GM19351 (cell line): Measurements from ENCODE around the gene ADAM15.

ENCODE experiments used
- ATAC-seq: cut with Tn5 transposase; IDR thresholded peaks from one replicate; pipeline ENCODE4 v1.9.1; 2021; ENCODE audit warnings: mild to moderate bottlenecking, moderate library complexity; ENCODE audit not compliant: unreplicated experiment

Gene ADAM15

DNA sequence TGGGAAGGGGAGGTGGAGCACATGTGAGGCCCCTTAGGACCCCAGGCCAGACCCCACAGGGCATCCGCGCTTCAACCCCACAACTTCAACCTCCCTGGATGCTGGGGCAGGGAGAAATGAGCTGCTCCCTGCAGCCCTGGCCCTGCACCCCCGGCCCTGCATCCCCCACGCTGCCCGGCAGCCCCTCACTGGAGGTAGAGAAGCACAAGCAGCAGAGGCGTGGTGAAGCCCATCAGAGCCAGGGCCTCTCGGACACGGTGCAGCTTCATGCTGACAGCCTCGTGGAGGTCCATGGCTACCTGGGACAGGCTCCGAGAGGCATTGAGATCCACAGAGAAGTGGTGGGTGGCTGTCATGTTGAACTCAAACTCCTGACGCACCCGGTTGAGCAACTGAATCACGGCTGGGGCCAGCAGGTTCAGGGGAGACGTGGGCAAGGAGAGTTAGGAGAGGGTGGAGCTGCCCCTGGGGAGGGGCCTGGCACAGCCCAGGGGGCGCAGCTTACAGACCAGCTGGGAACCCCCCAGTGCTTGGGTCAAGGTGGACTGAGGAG is 20.8 kb upstream of the ADAM15 start:
- no peak for ATAC-seq

GRCh38 chr1:155030899-155031298 is 20.2 kb upstream of the ADAM15 start:
- no peak for ATAC-seq

DNA sequence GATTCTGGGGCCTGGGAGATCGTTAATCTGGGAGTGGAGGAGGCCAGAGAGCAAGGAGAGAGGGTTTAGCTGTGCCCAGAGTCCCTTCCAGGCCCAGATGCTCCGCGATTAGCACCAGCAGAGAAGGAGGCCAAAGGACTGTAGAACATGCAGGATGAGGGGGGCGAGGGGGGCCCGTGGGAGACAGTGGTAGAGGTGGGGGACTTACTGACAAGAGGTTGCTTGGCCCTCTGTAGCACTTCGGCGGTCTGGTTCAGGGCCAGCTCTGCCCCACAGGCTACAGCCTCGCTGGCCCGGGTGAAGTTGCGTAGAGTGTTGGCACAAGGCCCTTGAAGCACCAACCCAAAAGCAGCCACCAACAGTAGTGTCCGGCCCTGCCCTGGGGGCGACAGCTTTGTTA is 18.2 kb upstream of the ADAM15 start:
- ATAC-seq, result no peak

DNA sequence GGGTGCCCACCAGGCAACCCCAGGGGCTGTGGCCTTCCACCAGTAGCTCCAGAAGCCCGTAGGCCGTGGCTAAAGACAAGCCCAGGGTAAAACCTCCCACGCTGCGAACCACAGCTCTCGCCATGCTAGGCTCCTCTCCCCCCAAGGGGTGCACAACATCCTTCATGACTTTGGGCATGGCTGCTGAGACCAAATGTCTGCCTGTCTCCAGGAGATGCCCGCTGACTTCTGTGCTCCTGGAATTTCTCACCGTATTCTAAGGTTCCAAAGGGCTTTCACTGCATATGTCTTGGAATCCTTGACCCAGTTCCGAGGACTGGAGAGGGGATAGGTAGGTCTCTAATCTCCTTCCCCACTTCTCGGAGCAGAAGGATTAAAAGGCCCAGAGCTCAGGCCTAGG is 17.6 kb upstream of the ADAM15 start, which contains the start of the genes DCST1 and DCST2:
TSS of gene DCST1 (plus strand) at position 301 of the 400 bp plus-strand sequence. CDS start 213 bp downstream, outside the sequence.
TSS of gene DCST2 (minus strand) at position 258 of the 400 bp plus-strand sequence. CDS start at position 178, 80 bp downstream.
- ATAC-seq, result no peak

DNA sequence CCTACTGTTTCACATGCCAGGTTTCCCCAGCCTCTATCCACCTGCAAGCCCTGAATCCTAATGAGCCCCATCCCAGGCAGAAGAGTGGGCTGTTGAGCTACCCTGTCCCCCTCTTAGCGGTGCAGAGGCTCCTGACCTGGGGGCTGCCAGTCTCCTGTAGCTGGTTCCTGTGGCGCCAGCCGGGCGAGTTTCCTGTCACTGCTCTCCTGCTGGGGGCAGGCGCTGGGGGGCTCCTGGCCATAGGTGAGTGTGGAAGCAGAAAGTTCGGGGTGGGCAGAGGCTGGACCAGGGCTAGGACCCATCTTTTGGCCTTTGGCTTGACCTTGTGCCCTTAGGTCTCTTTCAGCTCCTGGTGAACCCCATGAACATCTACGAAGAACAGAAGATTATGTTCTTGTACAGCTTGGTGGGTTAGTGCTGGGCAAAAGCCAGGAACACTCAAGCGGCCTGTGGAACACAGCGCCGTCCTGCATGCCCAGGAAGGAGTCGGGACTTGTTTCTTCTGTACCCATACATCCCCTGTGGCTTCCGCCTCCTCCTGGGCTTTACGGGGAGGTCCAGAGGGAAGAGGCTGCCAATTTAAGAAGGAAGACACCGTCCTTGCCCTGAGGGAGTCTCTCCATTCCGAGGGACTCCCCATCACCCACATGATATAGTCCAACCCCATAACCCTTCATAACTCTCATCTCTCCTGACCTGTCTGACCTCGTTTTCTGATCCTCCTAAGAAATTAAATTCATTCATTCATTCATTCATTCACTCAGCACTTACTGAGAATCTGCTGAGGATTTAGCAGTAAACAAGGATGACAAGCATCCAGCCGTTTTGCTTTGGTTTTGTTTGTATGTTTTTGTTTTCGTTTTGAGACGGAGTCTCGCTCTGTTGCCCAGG is 16.6 kb upstream of the ADAM15 start:
- no peak for ATAC-seq

DNA sequence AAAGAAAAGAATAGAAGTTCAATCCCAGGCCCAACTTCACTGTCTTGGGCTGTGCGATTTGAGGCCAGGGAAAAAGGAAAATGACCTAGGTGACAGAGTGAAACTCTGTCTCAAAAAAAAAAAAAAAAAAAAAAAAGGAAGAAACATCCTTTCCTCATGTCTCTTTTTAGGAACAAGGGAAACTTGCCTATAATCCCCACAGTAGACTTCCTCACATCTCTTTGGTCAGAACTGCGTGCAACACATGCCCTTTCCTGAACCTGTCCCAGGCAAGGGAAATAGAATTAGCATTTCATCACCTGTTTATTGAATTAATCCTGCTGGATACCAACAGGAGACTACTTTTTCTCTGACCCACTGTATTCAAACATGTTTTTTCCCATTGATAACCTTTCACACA is 15.2 kb upstream of the ADAM15 start:
- no peak for ATAC-seq

- ATAC-seq, result no peak
These were observed 14.1 kb upstream of the ADAM15 start for GRCh38 chr1:155037043-155037442.

GRCh38 chr1:155037851-155038441 is 13.2 kb upstream of the ADAM15 start:
- ATAC-seq, result no peak

- ATAC-seq, result no peak
These were observed 12.4 kb upstream of the ADAM15 start for GRCh38 chr1:155038602-155039307.

- no peak for ATAC-seq
These were observed 11.8 kb upstream of the ADAM15 start for GRCh38 chr1:155039308-155039669.

- no peak for ATAC-seq
These were observed 10.6 kb upstream of the ADAM15 start for GRCh38 chr1:155040358-155041093.

- ATAC-seq, result no peak
These were observed 8.3 kb upstream of the ADAM15 start for GRCh38 chr1:155042789-155043188.

- ATAC-seq, result no peak
These were observed 7.8 kb upstream of the ADAM15 start for GRCh38 chr1:155043301-155043702.

- no peak for ATAC-seq
These were observed 7.3 kb upstream of the ADAM15 start for GRCh38 chr1:155043793-155044192.

- no peak for ATAC-seq
These were observed 6.8 kb upstream of the ADAM15 start for GRCh38 chr1:155044365-155044764.

DNA sequence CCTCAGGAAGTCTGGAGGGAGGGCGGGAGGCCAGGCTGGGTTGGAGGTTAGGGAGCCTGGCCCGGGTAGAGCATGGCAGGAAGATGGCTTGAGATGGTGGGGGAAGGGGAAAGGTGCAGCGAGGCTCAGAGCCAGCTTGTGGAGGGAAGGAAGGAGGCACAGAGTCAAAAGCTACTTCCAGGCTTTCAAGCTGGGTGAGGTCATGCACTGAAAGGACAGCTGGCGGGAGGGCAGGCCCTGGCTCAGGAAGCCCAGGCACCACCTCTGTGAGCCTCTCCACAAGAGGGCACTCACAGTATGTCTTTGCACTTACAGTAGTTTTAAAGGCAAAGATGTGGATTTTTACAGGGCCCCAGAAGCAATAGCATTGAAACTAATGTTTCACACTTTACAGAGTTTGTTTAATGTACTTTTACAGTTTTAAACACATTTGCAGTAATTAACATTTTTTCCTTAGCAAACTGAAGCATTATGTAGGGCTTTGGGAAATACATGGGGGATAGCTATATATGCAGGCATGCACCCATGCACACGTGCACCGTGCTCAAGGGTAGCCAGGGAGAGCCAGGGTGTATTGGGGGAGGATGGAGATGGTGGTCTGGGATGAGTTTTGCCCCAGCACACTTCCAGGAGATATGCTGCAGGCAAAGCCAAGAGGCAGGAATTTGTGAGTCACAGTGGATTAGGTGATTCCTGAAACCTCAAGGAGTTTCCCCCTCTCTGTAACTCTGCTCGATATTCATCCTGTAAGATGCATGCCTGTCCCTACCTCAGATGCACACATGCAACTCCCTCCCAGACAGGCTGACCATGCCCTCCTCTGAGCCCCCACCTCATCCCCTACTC is 6.1 kb upstream of the ADAM15 start:
- ATAC-seq, result no peak

GRCh38 chr1:155048449-155049334 is 2.4 kb upstream of the ADAM15 start:
- ATAC-seq, result no peak

- ATAC-seq, result no peak
These were observed 1.2 kb upstream of the ADAM15 start for GRCh38 chr1:155049651-155050559.
